ENCODE measurements around the gene GNG2.

GNG2 gene

GRCh38 chr14:51856792-51857296, 3.6 kb upstream of the GNG2 start:
- DNase-seq, result no peak

- DNase-seq, result no peak
These were observed 1.3 kb upstream of the GNG2 start for GRCh38 chr14:51859131-51859530.

- DNase-seq, result no peak
These were observed 550 bp downstream of the GNG2 start for GRCh38 chr14:51860825-51861499.

- DNase-seq, result peak; percentile 40
These were observed 1.9 kb downstream of the GNG2 start for GRCh38 chr14:51862176-51862796.

GRCh38 chr14:51862860-51863259, 2.4 kb downstream of the GNG2 start:
- no peak for DNase-seq

- no peak for DNase-seq
These were observed 5.7 kb downstream of the GNG2 start for GRCh38 chr14:51865953-51866747.

GRCh38 chr14:51867741-51868140, 7.3 kb downstream of the GNG2 start:
- no peak for DNase-seq

- no peak for DNase-seq
These were observed 8.0 kb downstream of the GNG2 start for GRCh38 chr14:51868405-51868804.

- peak; percentile 75 for DNase-seq
These were observed 9.1 kb downstream of the GNG2 start for GRCh38 chr14:51869411-51870100.

GRCh38 chr14:51870606-51871005, 10.2 kb downstream of the GNG2 start:
- no peak for DNase-seq

GRCh38 chr14:51871846-51872245, 11.4 kb downstream of the GNG2 start:
- DNase-seq, result no peak

GRCh38 chr14:51872396-51872795, 12.0 kb downstream of the GNG2 start:
- DNase-seq, result no peak

- peak; percentile 42 for DNase-seq
These were observed 12.9 kb downstream of the GNG2 start for GRCh38 chr14:51873221-51873893.

- no peak for DNase-seq
These were observed 17.4 kb downstream of the GNG2 start for GRCh38 chr14:51877810-51878209.

GRCh38 chr14:51879170-51879569, 18.8 kb downstream of the GNG2 start:
- DNase-seq, result no peak

GRCh38 chr14:51880835-51881580, 20.6 kb downstream of the GNG2 start:
- DNase-seq, result no peak

GRCh38 chr14:51881636-51882035, 21.2 kb downstream of the GNG2 start:
- no peak for DNase-seq

GRCh38 chr14:51883232-51883631, 22.8 kb downstream of the GNG2 start:
- DNase-seq, result no peak

GRCh38 chr14:51884086-51884927, 23.9 kb downstream of the GNG2 start:
- DNase-seq, result no peak

- DNase-seq, result no peak
These were observed 29.4 kb downstream of the GNG2 start for GRCh38 chr14:51889851-51890250.

GRCh38 chr14:51894250-51894649, 33.8 kb downstream of the GNG2 start:
- DNase-seq, result no peak

All from activated CD4-positive, alpha-beta T cell treated with anti-CD3 and anti-CD28 coated beads for 48 hours (primary cell).